Stimulated activated CD8-positive, alpha-beta memory T cell treated with anti-CD3 and anti-CD28 coated beads, Interleukin-15, amount 100 ng/mL, for 48 hours (primary cell): ENCODE measurements around the gene PGS1.
"Not testable (repeated sequence)": the region's sequence is repeated elsewhere in the genome, so short reads cannot be mapped to it uniquely, and the experiment has no call there.

Experiments
- DNase-seq, 2 donors: peaks; one replicate each; pipeline ENCODE4 v3.0.0-alpha.2; 2020; ENCODE audit warnings: low read depth in 2 of 2

PGS1 gene

GRCh38 chr17:78444392-78444791, 65.9 kb downstream of the PGS1 start:
- DNase-seq: no peak

GRCh38 chr17:78446833-78447232, 68.4 kb downstream of the PGS1 start:
- no peak for DNase-seq

- DNase-seq: no peak
Observed at GRCh38 chr17:78448356-78448993, 70.0 kb downstream of the PGS1 start.

- no peak for DNase-seq
Observed at GRCh38 chr17:78449983-78450595, 71.6 kb downstream of the PGS1 start.

DNA sequence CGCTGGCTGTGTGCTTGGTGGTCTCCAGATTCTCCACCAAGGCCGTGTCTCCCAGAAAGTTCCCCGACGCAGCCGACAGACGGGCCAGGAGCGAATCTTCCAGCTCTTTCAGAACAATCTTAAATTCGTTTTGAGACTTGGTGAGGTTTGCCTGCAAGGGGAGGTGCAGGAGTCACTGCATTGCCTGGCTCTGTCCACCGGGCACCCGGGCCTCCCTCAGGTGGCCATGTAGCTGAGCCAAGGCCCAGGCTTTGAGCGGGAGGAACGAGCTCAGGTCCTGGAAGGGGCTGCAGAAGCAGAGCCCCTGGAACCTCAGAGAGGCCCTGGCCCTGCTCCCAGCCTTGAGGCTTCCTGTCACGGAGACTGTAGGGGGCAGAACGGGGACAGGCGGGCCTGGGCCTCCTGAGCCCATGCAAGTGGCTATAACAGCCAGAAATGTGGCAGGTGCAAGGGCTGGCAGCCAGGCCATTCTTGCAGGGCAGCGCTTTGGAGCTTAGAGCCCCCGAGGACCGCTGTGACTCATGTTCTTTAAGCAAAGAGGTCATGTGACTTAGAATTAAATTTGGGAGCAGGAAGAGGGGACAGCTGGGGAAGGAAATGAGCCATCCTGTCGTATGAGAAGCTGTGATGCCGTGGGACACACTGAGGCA, 72.4 kb downstream of the PGS1 start:
- DNase-seq: no peak

GRCh38 chr17:78451753-78452152, 73.3 kb downstream of the PGS1 start:
- no peak for DNase-seq

GRCh38 chr17:78454346-78454745, 75.9 kb downstream of the PGS1 start:
- DNase-seq: no peak

DNA sequence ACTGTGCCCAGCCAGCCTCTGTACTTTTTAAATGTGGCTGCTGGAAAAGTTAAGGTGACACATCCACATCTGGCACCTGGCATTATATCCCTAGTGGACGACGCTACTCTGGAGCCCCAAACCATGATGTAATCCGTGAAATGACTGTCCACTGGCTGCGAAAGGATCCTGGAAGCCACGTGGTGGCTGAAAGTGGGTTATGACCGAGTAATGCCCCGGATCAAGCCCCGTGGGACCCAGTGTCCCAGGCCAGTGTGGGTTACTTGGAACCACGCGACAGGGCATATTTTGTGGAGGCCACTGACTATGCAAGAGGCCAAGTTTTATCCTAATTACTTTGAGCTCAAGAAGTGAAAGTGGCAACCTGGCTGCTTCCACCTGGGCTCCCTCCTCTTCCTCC, 79.6 kb downstream of the PGS1 start:
- DNase-seq: no peak

GRCh38 chr17:78458736-78459335, 80.4 kb downstream of the PGS1 start:
- no peak for DNase-seq

GRCh38 chr17:78459696-78460095, 81.2 kb downstream of the PGS1 start:
- DNase-seq: no peak

GRCh38 chr17:78460176-78460675, 81.8 kb downstream of the PGS1 start:
- no peak for DNase-seq

DNA sequence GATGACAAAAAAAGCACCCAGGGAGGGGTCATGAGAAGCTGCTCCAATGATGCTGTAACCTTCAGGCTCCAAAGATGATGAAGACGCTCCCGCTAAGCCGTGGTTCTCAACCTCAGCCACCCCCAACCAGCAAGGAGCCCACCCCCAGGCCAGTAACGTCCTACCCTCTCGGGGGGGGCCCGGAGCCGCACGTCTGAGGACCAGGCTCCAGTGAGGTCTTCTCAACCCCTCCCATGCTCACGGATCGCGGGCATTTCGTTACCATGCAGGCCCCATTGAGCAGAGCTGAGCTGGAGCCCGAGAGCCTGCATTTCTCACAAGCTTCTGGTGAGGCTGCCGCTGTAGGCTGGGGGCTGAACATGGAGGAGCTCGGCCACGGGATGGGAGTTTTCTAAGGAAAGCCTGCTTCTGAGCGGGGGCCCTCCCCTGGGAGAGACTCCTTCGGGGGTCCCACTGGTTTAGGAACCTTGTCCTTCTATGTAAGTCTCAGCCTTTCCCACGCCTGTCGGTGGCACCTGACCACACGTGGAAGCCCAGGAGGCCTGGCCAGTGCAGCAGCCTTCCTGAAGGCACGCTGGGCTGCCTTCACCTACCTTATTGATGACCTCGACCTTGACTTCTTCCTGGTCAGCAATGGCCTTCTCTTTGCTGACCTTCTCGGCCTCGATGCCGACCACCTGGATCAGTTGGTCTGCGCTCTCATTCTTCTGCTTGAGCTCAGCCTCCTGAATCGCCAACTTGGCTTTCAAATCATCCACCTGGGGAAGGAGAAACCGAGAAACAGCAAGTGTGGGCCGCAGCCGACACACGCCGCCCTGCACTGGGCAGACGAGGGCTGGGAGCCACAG, 82.7 kb downstream of the PGS1 start:
- no peak for DNase-seq

- no peak for DNase-seq
Observed at GRCh38 chr17:78461799-78462053, 83.3 kb downstream of the PGS1 start.

DNA sequence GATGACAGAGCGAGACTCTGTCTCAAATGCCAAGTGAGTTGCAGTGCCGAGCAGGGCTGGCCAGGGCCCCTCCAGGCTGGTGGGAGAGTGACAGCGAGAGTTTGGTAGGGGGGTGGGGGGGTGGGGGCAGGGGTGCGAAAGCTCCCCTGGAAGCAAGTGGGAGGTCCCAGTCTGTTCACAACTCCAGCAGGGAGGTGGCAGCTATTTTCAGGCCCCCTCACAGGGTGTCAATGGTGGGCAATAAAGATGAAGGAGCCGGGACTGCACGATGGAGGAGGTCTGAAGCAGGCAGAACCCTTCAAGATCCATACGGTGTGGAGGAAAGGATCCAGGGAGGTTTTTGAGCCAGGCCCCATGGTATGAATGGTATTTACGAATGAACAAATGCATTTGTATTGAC, 83.7 kb downstream of the PGS1 start:
- DNase-seq: no peak

DNA sequence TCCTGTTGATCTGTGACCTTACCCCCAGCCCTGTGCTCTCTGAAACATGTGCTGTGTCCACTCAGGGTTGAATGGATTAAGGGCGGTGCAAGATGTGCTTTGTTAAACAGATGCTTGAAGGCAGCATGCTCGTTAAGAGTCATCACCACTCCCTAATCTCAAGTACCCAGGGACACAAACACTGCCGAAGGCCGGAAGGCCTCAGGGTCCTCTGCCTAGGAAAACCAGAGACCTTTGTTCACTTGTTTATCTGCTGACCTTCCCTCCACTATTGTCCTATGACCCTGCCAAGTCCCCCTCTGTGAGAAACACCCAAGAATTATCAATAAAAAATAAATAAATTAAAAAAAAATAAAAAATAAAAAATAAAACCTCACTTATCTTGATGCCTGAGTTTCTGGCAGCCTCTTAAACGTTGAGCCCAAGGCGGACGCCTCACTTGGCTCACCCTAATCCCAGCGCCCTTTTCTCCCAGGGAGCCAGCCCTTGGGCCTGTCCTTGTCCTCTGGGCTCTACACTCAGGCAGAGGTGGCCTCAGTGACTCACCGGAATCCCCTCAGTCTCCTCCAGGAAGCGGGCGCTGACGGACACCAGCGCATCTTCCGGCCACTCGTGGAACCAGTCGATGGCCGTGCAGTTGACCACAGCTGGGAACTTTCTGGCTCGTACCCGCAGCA, 87.8 kb downstream of the PGS1 start:
- not testable (repeated sequence) for DNase-seq

DNA sequence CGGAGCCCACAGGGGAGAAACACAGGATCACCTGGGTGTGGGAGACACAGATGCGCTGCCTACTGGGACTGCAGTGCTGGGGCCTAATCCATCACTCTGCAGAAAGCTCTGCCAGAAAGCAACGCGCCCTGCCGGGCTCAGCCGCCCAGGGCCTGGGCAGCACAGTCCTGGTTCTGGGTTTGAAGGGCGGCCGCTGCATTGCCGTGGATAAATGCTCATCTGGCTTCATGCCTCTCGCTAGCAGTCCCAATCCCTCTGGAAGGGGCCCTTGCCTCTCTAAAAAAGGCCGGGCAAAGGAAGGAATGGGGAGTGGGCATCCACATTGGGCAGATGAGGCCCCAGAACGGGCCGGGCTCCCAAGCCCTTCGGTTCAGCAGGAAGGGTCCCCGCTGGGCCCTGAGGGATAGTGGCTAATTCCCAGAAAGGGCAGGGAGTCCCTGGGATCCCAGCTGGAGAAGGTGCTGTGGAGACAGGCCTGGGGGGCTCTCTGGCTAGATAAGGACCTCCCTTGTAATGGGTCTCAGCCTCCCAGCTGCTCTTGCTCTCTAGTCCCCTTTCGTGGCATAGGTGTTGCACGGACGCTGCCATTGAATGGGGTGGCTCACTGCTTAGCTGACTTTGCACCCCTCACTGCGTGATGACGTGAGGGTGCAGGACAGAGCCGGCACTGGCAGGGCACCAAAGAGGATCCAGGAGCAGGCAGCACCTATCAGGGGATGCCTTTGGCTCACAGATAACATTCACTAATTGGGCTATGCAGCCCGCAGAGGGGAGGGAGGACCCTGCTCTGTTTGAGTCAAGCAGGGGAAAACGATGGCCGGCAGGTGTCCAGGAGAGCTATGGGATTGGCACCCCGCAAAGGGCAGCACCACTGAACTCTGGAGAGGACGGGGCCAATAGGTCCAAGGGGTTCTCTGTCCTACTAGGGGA, 88.6 kb downstream of the PGS1 start:
- no peak for DNase-seq

- no peak for DNase-seq
Observed at GRCh38 chr17:78468366-78468765, 89.9 kb downstream of the PGS1 start.

- DNase-seq: no peak
Observed at GRCh38 chr17:78469443-78469842, 91.0 kb downstream of the PGS1 start.

DNA sequence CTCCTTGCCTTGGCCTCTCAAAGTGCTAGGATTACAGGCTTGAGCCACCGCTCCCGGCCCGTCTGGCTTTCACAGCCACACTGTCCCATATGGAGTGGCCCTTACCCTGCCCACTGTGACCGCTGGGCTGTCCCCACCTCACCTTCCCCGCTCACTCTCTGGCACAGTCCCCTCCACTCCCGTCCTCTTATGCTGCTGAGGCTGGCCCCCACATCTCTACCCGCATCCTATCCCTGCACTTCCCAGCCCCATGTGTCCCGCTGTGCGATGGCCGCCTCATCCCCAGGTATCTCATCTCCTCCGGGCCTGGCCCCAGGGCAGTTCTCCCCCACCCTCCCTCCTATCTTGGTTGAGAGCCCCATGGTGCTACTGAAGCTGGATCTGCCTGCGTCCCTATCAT, 93.2 kb downstream of the PGS1 start:
- no peak for DNase-seq
